Measurements from ENCODE around the gene PARVB.
A peak's percentile ranks its signal among the peaks of the same experiment; 100 is the strongest.
"Not testable (repeated sequence)": the region's sequence is repeated elsewhere in the genome, so short reads cannot be mapped to it uniquely, and the experiment has no call there.

The PARVB gene

DNA sequence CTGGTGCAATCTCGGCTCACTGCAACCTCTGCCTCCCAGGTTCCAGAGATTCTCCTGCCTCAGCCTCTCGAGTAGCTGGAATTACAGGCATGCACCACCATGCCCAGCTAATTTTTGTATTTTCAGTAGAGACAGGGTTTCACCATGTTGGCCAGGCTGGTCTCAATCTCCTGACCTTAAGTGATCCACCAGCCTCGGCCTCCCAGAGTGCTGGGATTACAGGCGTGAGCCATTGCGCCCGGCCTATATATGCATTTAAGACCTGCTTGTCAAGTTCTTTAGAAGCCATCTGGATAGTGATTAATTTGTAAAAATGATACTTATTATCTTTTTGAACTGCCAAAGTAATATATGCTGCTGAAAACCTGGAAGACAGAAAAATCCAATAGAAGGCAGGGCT is 86.6 kb downstream of the PARVB start:
- not testable (repeated sequence) for H3K4me3 ChIP-seq (ENCODE audit: low read length in 2 of 2); H3K27ac ChIP-seq (replicated peaks; ENCODE audit: low read length); H3K23ac ChIP-seq (ENCODE audit: low read depth, low read length, poor library complexity); H2BK5ac ChIP-seq (ENCODE audit: low read length); H3K79me1 ChIP-seq (ENCODE audit: low read depth, low read length); H3K27me3 ChIP-seq (ENCODE audit: control insufficient read depth in 3 of 3, insufficient read depth in 3 of 3, low read depth in 1 of 3, low read length in 3 of 3); H3K4ac ChIP-seq (ENCODE audit: low read length); H4K8ac ChIP-seq (ENCODE audit: low read depth, low read length); H3K14ac ChIP-seq (ENCODE audit: low read length); H2AK5ac ChIP-seq (ENCODE audit: low read depth, low read length); H3K4me2 ChIP-seq (ENCODE audit: insufficient read depth, low read length, poor library complexity, severe bottlenecking); H3K9ac ChIP-seq (ENCODE audit: low read depth, low read length, poor library complexity); H2BK120ac ChIP-seq (ENCODE audit: low read depth, low read length); H3K9me3 ChIP-seq (replicated peaks in 1 of 2; ENCODE audit: control insufficient read depth in 2 of 2, insufficient read depth in 1 of 2, low read depth in 1 of 2, low read length in 2 of 2); H2BK15ac ChIP-seq (ENCODE audit: low read length); H4K91ac ChIP-seq (ENCODE audit: low read depth, low read length, poor library complexity); H3K18ac ChIP-seq (ENCODE audit: low read length); DNase-seq (ENCODE audit: low spot score); H3K36me3 ChIP-seq (replicated peaks in 1 of 2; ENCODE audit: control insufficient read depth in 2 of 2, insufficient read depth in 2 of 2, low read length in 2 of 2); H2BK12ac ChIP-seq (ENCODE audit: low read length); H2AFZ ChIP-seq (ENCODE audit: low read length)
- no CpG with 5 or more reads among the region's 6 CpGs for WGBS, 2 donors (ENCODE audit: extremely low coverage in 2 of 2, insufficient read length in 2 of 2, insufficient replicate concordance in 1 of 2)
- H3K4me1 ChIP-seq (ENCODE audit: control insufficient read depth in 2 of 2, insufficient read depth in 1 of 2, low read depth in 1 of 2, low read length in 2 of 2): peaks cover 9 to 11% of the 10 kb centered on the region in 2 donors

DNA sequence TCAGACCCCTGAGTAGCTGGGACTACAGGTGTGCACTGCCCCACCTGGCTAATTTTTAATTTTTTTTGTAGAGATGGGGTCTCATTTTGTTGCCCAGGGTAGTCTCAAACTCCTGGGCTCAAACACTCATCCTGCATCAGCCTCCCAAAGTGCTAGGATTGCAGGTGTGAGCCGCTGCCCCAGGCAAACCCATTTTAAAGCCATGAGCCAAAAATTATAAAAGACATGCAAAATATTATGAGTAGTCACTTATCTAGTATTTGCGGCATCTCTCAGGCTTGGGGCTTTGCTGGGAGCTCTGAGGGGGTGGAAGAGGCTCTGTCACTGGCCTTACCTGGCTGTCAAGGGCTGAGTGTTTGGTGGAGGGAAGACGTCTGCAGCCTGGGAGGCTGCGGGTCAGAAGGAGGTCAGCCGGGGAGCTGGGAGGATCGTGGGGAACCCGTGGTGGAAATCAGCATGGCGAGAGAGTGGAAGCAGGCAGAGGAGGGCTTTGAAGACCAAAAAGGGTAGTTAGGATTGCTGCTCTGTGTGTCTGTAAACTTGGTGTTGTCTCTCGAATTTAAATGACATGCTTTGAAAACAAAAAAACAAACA is 87.6 kb downstream of the PARVB start:
- no peak overlapping the region for H4K8ac ChIP-seq (ENCODE audit: low read depth, low read length)
- H2BK15ac ChIP-seq (ENCODE audit: low read length): no peak overlapping the region
- H3K79me1 ChIP-seq (ENCODE audit: low read depth, low read length): peaks cover 2% of the 10 kb centered on the region
- no peak overlapping the region for H3K14ac ChIP-seq (ENCODE audit: low read length)
- H3K27ac ChIP-seq (replicated peaks; ENCODE audit: low read length): no peak overlapping the region
- peak overlapping the region; percentile 83 for H2AK5ac ChIP-seq (ENCODE audit: low read depth, low read length)
- no peak overlapping the region for H3K9ac ChIP-seq (ENCODE audit: low read depth, low read length, poor library complexity)
- H2AFZ ChIP-seq (ENCODE audit: low read length): no peak overlapping the region
- H3K23ac ChIP-seq (ENCODE audit: low read depth, low read length, poor library complexity): no peak overlapping the region
- no CpG with 5 or more reads among the region's 9 CpGs for WGBS, 2 donors (ENCODE audit: extremely low coverage in 2 of 2, insufficient read length in 2 of 2, insufficient replicate concordance in 1 of 2)
- no peak for DNase-seq (ENCODE audit: low spot score)
- no peak overlapping the region for H2BK12ac ChIP-seq (ENCODE audit: low read length)
- H3K9me3 ChIP-seq (replicated peaks in 1 of 2; ENCODE audit: control insufficient read depth in 2 of 2, insufficient read depth in 1 of 2, low read depth in 1 of 2, low read length in 2 of 2): no peaks in the 10 kb centered on the region
- no peak overlapping the region for H3K4me2 ChIP-seq (ENCODE audit: insufficient read depth, low read length, poor library complexity, severe bottlenecking)
- no peak overlapping the region for H2BK120ac ChIP-seq (ENCODE audit: low read depth, low read length)
- no peaks in the 10 kb centered on the region for H3K36me3 ChIP-seq (replicated peaks in 1 of 2; ENCODE audit: control insufficient read depth in 2 of 2, insufficient read depth in 2 of 2, low read length in 2 of 2)
- no peak overlapping the region for H3K18ac ChIP-seq (ENCODE audit: low read length)
- peaks cover 9 to 11% of the 10 kb centered on the region in 2 donors for H3K4me1 ChIP-seq (ENCODE audit: control insufficient read depth in 2 of 2, insufficient read depth in 1 of 2, low read depth in 1 of 2, low read length in 2 of 2)
- H2BK5ac ChIP-seq (ENCODE audit: low read length): no peak overlapping the region
- H3K4me3 ChIP-seq (ENCODE audit: low read length in 2 of 2): no peak overlapping the region
- no peaks in the 10 kb centered on the region for H3K27me3 ChIP-seq (ENCODE audit: control insufficient read depth in 3 of 3, insufficient read depth in 3 of 3, low read depth in 1 of 3, low read length in 3 of 3)
- H3K4ac ChIP-seq (ENCODE audit: low read length): no peak overlapping the region
- H4K91ac ChIP-seq (ENCODE audit: low read depth, low read length, poor library complexity): no peak overlapping the region

DNA sequence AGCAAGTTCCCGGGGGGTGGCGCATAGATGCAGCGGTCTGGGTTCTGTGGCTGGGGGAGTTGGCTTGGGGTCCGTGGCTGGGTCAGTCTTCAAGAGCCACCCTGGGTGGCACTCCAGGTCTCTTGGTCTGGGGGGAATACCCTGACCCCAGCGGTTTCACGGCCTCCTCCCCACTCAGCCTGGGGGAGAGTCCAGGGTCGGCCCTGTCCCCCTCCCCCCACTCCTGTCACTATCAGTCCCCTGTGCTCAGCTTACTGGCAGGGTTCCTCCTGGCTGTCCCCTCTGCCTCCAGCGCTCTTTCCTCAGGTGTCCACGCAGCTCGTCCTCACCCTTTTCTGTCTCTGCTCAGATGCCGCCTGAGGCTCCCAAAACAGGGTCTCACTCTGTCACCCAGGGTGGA is 88.1 kb downstream of the PARVB start:
- no peak overlapping the region for H3K14ac ChIP-seq (ENCODE audit: low read length)
- no peaks in the 10 kb centered on the region for H3K36me3 ChIP-seq (replicated peaks in 1 of 2; ENCODE audit: control insufficient read depth in 2 of 2, insufficient read depth in 2 of 2, low read length in 2 of 2)
- H3K9ac ChIP-seq (ENCODE audit: low read depth, low read length, poor library complexity): no peak overlapping the region
- H2AK5ac ChIP-seq (ENCODE audit: low read depth, low read length): peak overlapping the region; percentile 83
- peak overlapping the region; percentile 82 for H2BK5ac ChIP-seq (ENCODE audit: low read length)
- H3K4me2 ChIP-seq (ENCODE audit: insufficient read depth, low read length, poor library complexity, severe bottlenecking): no peak overlapping the region
- no peak for DNase-seq (ENCODE audit: low spot score)
- H3K9me3 ChIP-seq (replicated peaks in 1 of 2; ENCODE audit: control insufficient read depth in 2 of 2, insufficient read depth in 1 of 2, low read depth in 1 of 2, low read length in 2 of 2): no peaks in the 10 kb centered on the region
- H3K4ac ChIP-seq (ENCODE audit: low read length): no peak overlapping the region
- no peaks in the 10 kb centered on the region for H3K27me3 ChIP-seq (ENCODE audit: control insufficient read depth in 3 of 3, insufficient read depth in 3 of 3, low read depth in 1 of 3, low read length in 3 of 3)
- no peak overlapping the region for H3K23ac ChIP-seq (ENCODE audit: low read depth, low read length, poor library complexity)
- no peak overlapping the region for H2BK120ac ChIP-seq (ENCODE audit: low read depth, low read length)
- H3K27ac ChIP-seq (replicated peaks; ENCODE audit: low read length): no peak overlapping the region
- no peak overlapping the region for H2BK12ac ChIP-seq (ENCODE audit: low read length)
- H3K79me1 ChIP-seq (ENCODE audit: low read depth, low read length): peaks cover 2% of the 10 kb centered on the region
- H3K18ac ChIP-seq (ENCODE audit: low read length): peak overlapping the region; percentile 87
- H2BK15ac ChIP-seq (ENCODE audit: low read length): no peak overlapping the region
- H4K91ac ChIP-seq (ENCODE audit: low read depth, low read length, poor library complexity): no peak overlapping the region
- H3K4me3 ChIP-seq (ENCODE audit: low read length in 2 of 2): no peak overlapping the region
- H4K8ac ChIP-seq (ENCODE audit: low read depth, low read length): no peak overlapping the region
- H2AFZ ChIP-seq (ENCODE audit: low read length): peak overlapping the region; percentile 8
- peaks cover 8 to 11% of the 10 kb centered on the region in 2 donors for H3K4me1 ChIP-seq (ENCODE audit: control insufficient read depth in 2 of 2, insufficient read depth in 1 of 2, low read depth in 1 of 2, low read length in 2 of 2)
- no CpG with 5 or more reads among the region's 11 CpGs for WGBS, 2 donors (ENCODE audit: extremely low coverage in 2 of 2, insufficient read length in 2 of 2, insufficient replicate concordance in 1 of 2)

DNA sequence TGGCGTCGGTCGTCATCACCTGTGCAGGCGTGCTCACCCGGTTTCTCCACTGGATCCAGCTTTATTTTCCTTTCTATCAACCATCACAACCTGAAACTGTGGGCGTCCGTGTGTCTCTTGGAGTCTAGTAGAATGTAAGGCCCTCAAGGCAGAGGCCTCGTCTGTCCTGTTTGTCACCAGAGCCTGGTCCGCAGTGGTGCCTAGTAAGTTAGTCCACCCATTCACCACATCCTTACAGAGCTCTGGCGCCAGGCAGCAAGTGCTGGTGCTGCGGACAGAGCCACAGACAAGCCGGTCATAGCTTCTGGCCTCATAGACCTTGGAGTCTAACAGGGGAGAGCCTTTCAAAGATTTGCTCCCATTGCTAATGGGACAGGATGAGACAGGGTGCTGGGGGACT is 92.2 kb downstream of the PARVB start:
- Histone ChIP-seq H3K36me3 (replicated peaks in 1 of 2; ENCODE audit: control insufficient read depth in 2 of 2, insufficient read depth in 2 of 2, low read length in 2 of 2) (no peaks in the 10 kb centered on the region), H4K8ac (ENCODE audit: low read depth, low read length) (no peak overlapping the region), H2AFZ (ENCODE audit: low read length) (no peak overlapping the region), H3K4me1 (ENCODE audit: control insufficient read depth in 2 of 2, insufficient read depth in 1 of 2, low read depth in 1 of 2, low read length in 2 of 2) (peaks cover 1 to 5% of the 10 kb centered on the region in 2 donors), H3K18ac (ENCODE audit: low read length) (peak overlapping the region; percentile 21), H2BK12ac (ENCODE audit: low read length) (no peak overlapping the region), H3K79me1 (ENCODE audit: low read depth, low read length) (peaks cover 2% of the 10 kb centered on the region), H3K4me2 (ENCODE audit: insufficient read depth, low read length, poor library complexity, severe bottlenecking) (no peak overlapping the region), H2AK5ac (ENCODE audit: low read depth, low read length) (peak overlapping the region; percentile 13), H3K27ac (replicated peaks; ENCODE audit: low read length) (no peak overlapping the region), H4K91ac (ENCODE audit: low read depth, low read length, poor library complexity) (no peak overlapping the region), H2BK15ac (ENCODE audit: low read length) (no peak overlapping the region), H2BK120ac (ENCODE audit: low read depth, low read length) (peak overlapping the region; percentile 41), H2BK5ac (ENCODE audit: low read length) (no peak overlapping the region), H3K27me3 (ENCODE audit: control insufficient read depth in 3 of 3, insufficient read depth in 3 of 3, low read depth in 1 of 3, low read length in 3 of 3) (no peaks in the 10 kb centered on the region), H3K4me3 (ENCODE audit: low read length in 2 of 2) (no peak overlapping the region), H3K9ac (ENCODE audit: low read depth, low read length, poor library complexity) (no peak overlapping the region), H3K23ac (ENCODE audit: low read depth, low read length, poor library complexity) (peak overlapping the region; percentile 17), H3K9me3 (replicated peaks in 1 of 2; ENCODE audit: control insufficient read depth in 2 of 2, insufficient read depth in 1 of 2, low read depth in 1 of 2, low read length in 2 of 2) (no peaks in the 10 kb centered on the region), H3K4ac (ENCODE audit: low read length) (no peak overlapping the region), H3K14ac (ENCODE audit: low read length) (no peak overlapping the region)
- no peak for DNase-seq (ENCODE audit: low spot score)
- no CpG with 5 or more reads among the region's 12 CpGs for WGBS, 2 donors (ENCODE audit: extremely low coverage in 2 of 2, insufficient read length in 2 of 2, insufficient replicate concordance in 1 of 2)

All from neuronal stem cell (in vitro differentiated cells).